HG03521 (cell line): ENCODE data around the gene MT1HL1.
"Not testable (repeated sequence)": the region's sequence is repeated elsewhere in the genome, so short reads cannot be mapped to it uniquely, and the experiment has no call there.

Experiments used
- ATAC-seq: cut with Tn5 transposase; IDR thresholded peaks from one replicate; pipeline ENCODE4 v1.9.1; 2021; ENCODE audit warnings: mild to moderate bottlenecking, moderate library complexity; ENCODE audit not compliant: unreplicated experiment

MT1HL1 gene

DNA sequence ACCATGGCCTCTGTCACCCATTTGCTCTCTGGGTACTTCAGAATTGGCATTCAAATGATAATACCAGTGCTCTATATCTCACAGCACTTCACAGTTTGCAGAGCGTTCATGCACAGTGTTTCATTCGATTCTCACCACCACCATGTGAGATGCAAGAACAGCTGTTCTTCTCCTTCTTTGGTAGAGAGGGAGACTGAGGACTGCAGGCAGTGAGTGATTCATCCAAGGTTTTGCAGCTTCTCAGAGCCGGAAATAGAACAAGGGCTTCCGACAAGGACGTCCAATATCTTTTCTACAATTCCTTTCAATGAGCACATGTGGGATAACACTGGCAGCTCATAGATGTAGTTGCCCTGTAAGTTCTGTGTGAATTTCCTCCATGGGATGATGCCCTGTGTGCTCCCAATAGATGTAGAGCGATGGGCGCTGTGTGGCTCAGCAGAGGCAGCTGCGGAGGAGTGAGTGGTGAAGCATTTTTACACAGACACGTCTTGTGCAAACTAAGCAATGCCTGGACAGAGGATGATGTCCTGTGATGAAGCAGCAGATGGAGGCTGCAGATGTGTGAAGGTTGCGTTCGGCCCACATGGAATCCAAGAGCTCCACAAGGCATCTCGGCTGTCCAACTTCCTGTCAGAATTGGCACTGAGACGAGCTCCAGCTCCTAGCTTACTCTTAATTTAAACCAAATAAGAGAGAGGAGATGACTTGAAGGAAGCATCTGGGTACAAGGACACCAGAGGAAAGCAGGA lies 24.9 kb downstream of the MT1HL1 start:
- ATAC-seq = no peak

DNA sequence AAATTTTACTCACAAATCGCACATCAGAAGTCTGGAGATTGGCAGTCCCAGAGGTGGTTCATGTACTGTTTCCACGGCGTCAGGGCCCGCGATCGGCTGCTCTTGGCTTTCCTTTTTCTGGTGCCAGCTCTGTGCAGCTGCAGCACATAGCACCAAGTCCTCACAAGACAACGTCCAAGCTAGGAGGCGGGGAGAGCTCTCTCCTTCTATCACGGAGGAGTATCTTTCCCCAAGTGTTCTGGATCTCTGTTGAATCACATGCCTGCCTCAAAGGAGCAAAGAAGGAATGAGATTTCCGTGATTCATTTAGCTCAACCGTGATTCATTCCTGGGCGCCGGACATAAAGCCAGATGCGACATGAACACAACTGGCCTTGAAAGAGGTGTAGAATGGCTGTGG lies 25.5 kb downstream of the MT1HL1 start:
- no peak for ATAC-seq

GRCh38 chr1:236975461-236975860 lies 28.8 kb downstream of the MT1HL1 start:
- no peak for ATAC-seq

- not testable (repeated sequence) for ATAC-seq
These were observed 30.2 kb downstream of the MT1HL1 start for GRCh38 chr1:236974025-236974424.

DNA sequence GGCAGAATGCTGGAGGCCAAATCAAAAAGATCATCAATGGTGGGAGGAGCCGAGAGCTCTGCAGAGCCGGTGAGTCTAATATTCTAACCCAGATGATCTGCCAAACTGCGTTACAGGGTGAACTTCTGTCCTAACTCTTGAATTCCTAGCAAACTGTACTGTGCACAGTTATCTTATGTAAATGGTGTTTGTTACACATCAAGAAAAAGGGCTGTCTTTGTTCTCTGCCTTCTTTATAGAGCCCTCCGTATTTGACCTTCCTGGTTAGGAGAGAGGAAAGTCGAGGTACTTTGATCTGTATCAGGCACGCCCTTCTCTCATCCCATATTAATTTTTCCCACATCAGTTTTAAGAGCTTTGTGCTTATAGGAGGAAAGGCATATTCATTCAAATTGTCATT lies 37.6 kb downstream of the MT1HL1 start:
- ATAC-seq = no peak

DNA sequence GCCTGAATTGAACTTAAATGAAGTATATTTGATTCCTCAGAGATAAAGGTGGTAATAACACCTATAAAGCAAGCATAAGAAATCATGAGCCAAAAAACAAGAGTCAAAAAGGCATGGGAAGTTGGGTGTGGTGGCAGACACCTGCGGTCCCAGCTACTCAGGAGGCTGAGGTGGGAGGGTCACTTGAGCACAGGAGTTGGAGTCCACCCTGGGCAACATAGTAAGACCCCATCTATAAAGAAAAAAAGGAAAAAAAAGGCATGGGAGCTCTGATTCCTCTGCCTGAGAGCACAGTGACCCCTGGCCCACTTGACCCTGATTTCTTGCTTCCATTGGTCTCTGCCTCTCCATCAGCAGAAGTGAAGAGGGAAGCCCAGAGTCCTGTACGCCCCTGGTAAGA lies 40.3 kb downstream of the MT1HL1 start:
- no peak for ATAC-seq

GRCh38 chr1:236959112-236959511 lies 45.1 kb downstream of the MT1HL1 start:
- ATAC-seq = no peak

DNA sequence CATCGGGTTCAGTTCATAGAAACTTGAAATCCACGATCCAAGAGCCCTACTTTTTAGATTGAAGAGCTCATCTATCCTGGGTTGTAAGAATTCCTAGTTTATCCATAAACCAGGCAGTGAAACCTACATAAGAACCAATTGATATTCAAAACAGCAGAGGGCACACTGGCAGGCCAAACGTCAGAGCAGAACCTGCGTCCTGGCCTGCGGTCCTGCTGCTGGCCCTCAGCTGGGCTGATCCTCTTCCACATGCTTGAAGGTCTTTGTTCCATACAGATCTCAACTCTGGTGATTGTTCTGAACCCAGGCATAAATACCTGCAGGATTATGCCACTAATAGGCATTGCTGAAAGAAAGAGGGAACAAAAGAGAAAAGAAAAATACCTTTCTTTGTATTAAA lies 47.0 kb downstream of the MT1HL1 start:
- ATAC-seq = no peak
